ENCODE results near the gene DTD1.

DNA sequence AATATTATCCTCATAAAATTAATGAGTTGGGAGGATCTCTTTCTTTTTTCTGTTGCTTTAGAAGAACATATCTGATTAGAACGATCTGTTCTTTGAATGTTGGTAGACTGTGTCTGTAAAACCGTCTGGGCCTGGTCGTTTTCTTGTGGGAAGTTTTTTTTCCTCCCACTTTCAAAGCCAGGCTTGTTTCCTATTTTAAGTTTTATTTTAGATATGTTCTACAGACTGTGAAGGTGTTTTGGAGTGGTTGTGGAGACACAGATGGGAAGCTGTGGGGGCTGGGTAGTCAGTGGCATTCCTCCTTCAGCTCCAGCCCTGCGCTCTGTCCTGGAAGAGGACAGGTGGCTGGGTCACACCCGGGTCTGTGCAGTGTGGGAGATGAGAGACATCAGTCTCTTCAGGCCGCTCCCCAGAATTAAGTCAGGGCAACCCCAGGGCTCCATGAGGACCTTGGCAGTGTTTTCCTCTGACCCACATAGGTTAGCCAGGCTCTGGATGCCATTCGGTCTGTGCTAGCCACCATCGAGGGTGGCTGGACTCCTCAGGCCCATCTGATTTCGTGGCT, 133.8 kb downstream of the DTD1 start:
- no peak for TF ChIP-seq CTCF (conservative IDR thresholded peaks at IDR 0.05; ENCODE audit: low read length)
- no peak for TF ChIP-seq EZH2phosphoT487 (IDR thresholded peaks at IDR 0.05; ENCODE audit: borderline replicate concordance)

Data from Loucy (cell line).